NT2/D1 (cell line): Measurements from ENCODE around the gene ZPLD1.

Source experiments
- YY1 ChIP-seq: IDR thresholded peaks from 2 replicates; pipeline ENCODE4 v1.6.1; 2011; ENCODE audit not compliant: insufficient read length, insufficient read depth
- ZNF274 ChIP-seq: IDR thresholded peaks from 2 replicates; pipeline ENCODE4 v1.6.1; 2011; ENCODE audit warnings: mild to moderate bottlenecking, low read depth, low read length

GRCh38 chr3:102488331-102488730 is 53.5 kb downstream of the ZPLD1 start:
- no peak for TF ChIP-seq YY1
- no peak for TF ChIP-seq ZNF274
